Trophoblast cell (in vitro differentiated cells and primary cell): ENCODE data around the gene SMAD2.
"Not testable (repeated sequence)": the region's sequence is repeated elsewhere in the genome, so short reads cannot be mapped to it uniquely, and the experiment has no call there.

Source experiments
- DNase-seq, 2 donors: peaks; one replicate each; pipeline ENCODE4 v3.0.0-alpha.2; 2016
- H2AFZ ChIP-seq: 2 replicates; pipeline ENCODE4 v1.6.1; 2013; ENCODE audit warnings: low read length, moderate library complexity, mild to moderate bottlenecking; ENCODE audit not compliant: insufficient read depth, poor library complexity
- H2AK5ac ChIP-seq: 2 replicates; pipeline ENCODE4 v1.6.1; 2013; ENCODE audit warnings: mild to moderate bottlenecking, low read length
- H2BK120ac ChIP-seq: 2 replicates; pipeline ENCODE4 v1.6.1; 2013; ENCODE audit warnings: low read length, mild to moderate bottlenecking, moderate library complexity; ENCODE audit not compliant: insufficient read depth, poor library complexity
- H2BK12ac ChIP-seq: 2 replicates; pipeline ENCODE4 v1.6.1; 2013; ENCODE audit warnings: mild to moderate bottlenecking, low read length, moderate library complexity
- H2BK5ac ChIP-seq: 2 replicates; pipeline ENCODE4 v1.6.1; 2013; ENCODE audit warnings: low read length, low read depth, moderate library complexity, mild to moderate bottlenecking; ENCODE audit not compliant: poor library complexity
- H3K14ac ChIP-seq: 2 replicates; pipeline ENCODE4 v1.6.1; 2013; ENCODE audit warnings: mild to moderate bottlenecking, low read length
- H3K18ac ChIP-seq: 2 replicates; pipeline ENCODE4 v1.6.1; 2013; ENCODE audit warnings: mild to moderate bottlenecking, low read length
- H3K23ac ChIP-seq: 2 replicates; pipeline ENCODE4 v1.6.1; 2013; ENCODE audit warnings: low read length
- H3K27ac ChIP-seq: 2 replicates; pipeline ENCODE4 v1.5.1; 2013; ENCODE audit warnings: low read depth, mild to moderate bottlenecking, inconsistent platforms, low read length, moderate library complexity
- H3K27me3 ChIP-seq: 2 replicates; pipeline ENCODE4 v1.6.1; 2013; ENCODE audit warnings: inconsistent platforms, mild to moderate bottlenecking, low read length, moderate library complexity; ENCODE audit not compliant: insufficient read depth
- H3K36me3 ChIP-seq, 2 experiments: 1 replicate in 1 of 2; 2 replicates in 1 of 2; pipeline ENCODE4 v1.6.1; 2013; ENCODE audit warnings: low read length in 2 of 2, mild to moderate bottlenecking in 2 of 2, moderate library complexity in 1 of 2; ENCODE audit not compliant: insufficient read depth in 2 of 2, control insufficient read depth in 1 of 2
- H3K4ac ChIP-seq: 2 replicates; pipeline ENCODE4 v1.6.1; 2013; ENCODE audit warnings: low read depth, mild to moderate bottlenecking, low read length, moderate library complexity
- H3K4me1 ChIP-seq, 2 experiments: 1 replicate in 1 of 2; 2 replicates in 1 of 2; pipeline ENCODE4 v1.6.1; 2013; ENCODE audit warnings: low read length in 2 of 2, mild to moderate bottlenecking in 2 of 2, moderate library complexity in 1 of 2; ENCODE audit not compliant: insufficient read depth in 2 of 2, control insufficient read depth in 1 of 2
- H3K4me2 ChIP-seq: 2 replicates; pipeline ENCODE4 v1.6.1; 2013; ENCODE audit warnings: inconsistent platforms, mild to moderate bottlenecking, low read length, moderate library complexity
- H3K4me3 ChIP-seq: 2 replicates; pipeline ENCODE4 v1.5.1; 2013; ENCODE audit warnings: mild to moderate bottlenecking, low read depth, low read length, inconsistent platforms
- H3K79me1 ChIP-seq: one replicate; pipeline ENCODE4 v1.6.1; 2013; ENCODE audit warnings: low read length
- H3K79me2 ChIP-seq: 2 replicates; pipeline ENCODE4 v1.6.1; 2013; ENCODE audit warnings: low read length, mild to moderate bottlenecking; ENCODE audit not compliant: control insufficient read depth, insufficient read depth, poor library complexity
- H3K9ac ChIP-seq: 2 replicates; pipeline ENCODE4 v1.6.1; 2013; ENCODE audit warnings: mild to moderate bottlenecking, low read length
- H3K9me3 ChIP-seq: 2 replicates; pipeline ENCODE4 v1.6.1; 2013; ENCODE audit warnings: low read depth, mild to moderate bottlenecking, control low read depth, inconsistent platforms, low read length; ENCODE audit not compliant: insufficient read depth
- H4K12ac ChIP-seq: 2 replicates; pipeline ENCODE4 v1.6.1; 2013; ENCODE audit warnings: low read depth, mild to moderate bottlenecking, low read length, moderate library complexity
- H4K8ac ChIP-seq: 2 replicates; pipeline ENCODE4 v1.6.1; 2013; ENCODE audit warnings: low read depth, mild to moderate bottlenecking, low read length, moderate library complexity
- H4K91ac ChIP-seq: one replicate; pipeline ENCODE4 v1.6.1; 2013; ENCODE audit warnings: low read depth, mild to moderate bottlenecking, low read length, moderate library complexity
- WGBS: extraction: QIAGEN DNeasy Blood & Tissue Kit; methylation state at CpG from one replicate; pipeline ENCODE4 v1.1.7; 2013; ENCODE audit warnings: missing lambda C conversion rate; ENCODE audit not compliant: insufficient read length, insufficient coverage; ENCODE audit errors: extremely low coverage; 5-methylcytosine and 5-hydroxymethylcytosine counted together

Gene SMAD2

DNA sequence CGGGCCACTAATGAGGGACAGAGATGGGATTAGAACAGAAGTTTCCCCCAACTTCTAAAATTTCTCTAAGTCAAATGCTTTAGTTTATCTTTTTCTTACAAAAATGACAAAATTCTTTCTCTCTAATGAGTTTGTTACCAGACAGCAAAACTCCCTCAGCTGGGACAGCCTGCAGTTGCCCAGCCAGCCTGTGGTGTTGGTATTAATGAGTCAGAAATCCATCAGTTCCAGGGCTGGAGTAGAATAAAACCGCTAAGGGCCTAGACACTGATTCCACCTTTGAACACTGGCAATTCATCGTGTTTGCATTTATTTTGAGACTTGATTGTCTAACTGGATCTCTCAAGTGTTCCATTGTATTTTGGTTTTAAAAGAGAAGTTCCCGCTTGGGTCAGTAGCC lies 38.3 kb upstream of the SMAD2 start:
- Histone ChIP-seq H3K27ac (peak overlapping the region; percentile 78), H3K27me3 (no peaks in the 10 kb centered on the region), H4K91ac (no peak overlapping the region), H3K4me2 (no peak overlapping the region), H3K18ac (no peak overlapping the region), H3K79me2 (no peaks in the 10 kb centered on the region), H3K9ac (no peak overlapping the region), H3K14ac (no peak overlapping the region), H2BK12ac (no peak overlapping the region), H3K79me1 (peaks cover 9% of the 10 kb centered on the region), H3K4me1 (peaks cover 6 to 18% of the 10 kb centered on the region in 2 experiments), H3K23ac (no peak overlapping the region), H2AFZ (no peak overlapping the region), H4K12ac (no peak overlapping the region), H2BK120ac (peak overlapping the region; percentile 8), H3K4me3 (no peak overlapping the region), H3K9me3 (peaks cover 2% of the 10 kb centered on the region), H4K8ac (no peak overlapping the region), H3K36me3 (no peaks in the 10 kb centered on the region), H3K4ac (no peak overlapping the region), H2AK5ac (no peak overlapping the region), H2BK5ac (peak overlapping the region; percentile 41)
- WGBS = no CpG with 5 or more reads among the region's 4 CpGs
- peak; percentile 15 to 37 for DNase-seq

GRCh38 chr18:47968006-47968676 lies 37.7 kb upstream of the SMAD2 start:
- no peak overlapping the region for H3K18ac ChIP-seq
- H3K36me3 ChIP-seq = no peaks in the 10 kb centered on the region
- peak overlapping the region; percentile 89 for H4K8ac ChIP-seq
- peaks cover 2% of the 10 kb centered on the region for H3K9me3 ChIP-seq
- H3K4me3 ChIP-seq = no peak overlapping the region
- no peak overlapping the region for H3K23ac ChIP-seq
- peak overlapping the region; percentile 67 for H2AFZ ChIP-seq
- H2BK5ac ChIP-seq = peak overlapping the region; percentile 88
- 100% methylated on average over 1 of the region's 9 CpGs for WGBS
- H3K4ac ChIP-seq = no peak overlapping the region
- H3K79me1 ChIP-seq = peaks cover 9% of the 10 kb centered on the region
- H2BK12ac ChIP-seq = peak overlapping the region; percentile 62
- H3K9ac ChIP-seq = no peak overlapping the region
- H3K4me2 ChIP-seq = peak overlapping the region; percentile 38
- DNase-seq = peak; percentile 67 to 83
- peak overlapping the region; percentile 52 for H4K91ac ChIP-seq
- H3K27me3 ChIP-seq = no peaks in the 10 kb centered on the region
- H4K12ac ChIP-seq = no peak overlapping the region
- H3K4me1 ChIP-seq = peaks cover 6 to 18% of the 10 kb centered on the region in 2 experiments
- H3K14ac ChIP-seq = peak overlapping the region; percentile 36
- H3K27ac ChIP-seq = peak overlapping the region; percentile 95
- H3K79me2 ChIP-seq = no peaks in the 10 kb centered on the region
- peak overlapping the region; percentile 72 for H2BK120ac ChIP-seq
- no peak overlapping the region for H2AK5ac ChIP-seq

DNA sequence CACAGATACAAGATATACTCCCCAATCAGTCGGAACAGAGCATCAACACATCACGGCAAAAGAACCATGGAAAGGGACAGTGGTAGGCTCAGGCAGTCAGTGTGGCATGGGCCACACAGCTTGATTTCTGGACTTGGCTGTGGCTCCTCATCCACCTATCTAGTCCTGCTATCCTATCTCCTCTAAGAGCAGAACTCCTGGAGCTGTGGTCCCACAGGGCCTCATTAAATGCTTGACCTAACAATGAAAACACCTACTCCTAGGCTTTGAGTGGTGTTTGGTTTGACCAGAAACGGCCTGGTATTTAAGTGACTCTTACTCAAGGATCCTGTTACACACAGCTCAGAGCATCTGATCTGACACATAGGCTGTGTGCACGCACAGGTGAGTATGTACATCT lies 33.6 kb upstream of the SMAD2 start:
- no peak overlapping the region for H3K4me3 ChIP-seq

GRCh38 chr18:47961003-47961402 lies 30.5 kb upstream of the SMAD2 start:
- H2BK12ac ChIP-seq, H3K18ac ChIP-seq, H4K8ac ChIP-seq, H3K79me2 ChIP-seq, H3K36me3 ChIP-seq, H3K79me1 ChIP-seq, H2BK5ac ChIP-seq, DNase-seq, H3K27ac ChIP-seq, H3K23ac ChIP-seq, H3K4me2 ChIP-seq, H2AFZ ChIP-seq, H4K91ac ChIP-seq, H4K12ac ChIP-seq, H3K9ac ChIP-seq, H3K14ac ChIP-seq, H3K4ac ChIP-seq, H3K4me1 ChIP-seq, H3K27me3 ChIP-seq, H3K9me3 ChIP-seq, H2AK5ac ChIP-seq, H2BK120ac ChIP-seq, H3K4me3 ChIP-seq: not testable (repeated sequence)
- WGBS = no CpG with 5 or more reads among the region's 7 CpGs

More for the DNA sequence above, 33.6 kb upstream of the SMAD2 start:
- no peak overlapping the region for H2BK5ac ChIP-seq
- H3K79me2 ChIP-seq = no peaks in the 10 kb centered on the region
- no peak overlapping the region for H3K18ac ChIP-seq
- no CpG with 5 or more reads among the region's 4 CpGs for WGBS
- no peak overlapping the region for H2BK12ac ChIP-seq
- no peaks in the 10 kb centered on the region for H3K36me3 ChIP-seq
- H4K91ac ChIP-seq = no peak overlapping the region
- peaks cover 6% of the 10 kb centered on the region for H3K79me1 ChIP-seq
- H3K4ac ChIP-seq = no peak overlapping the region
- no peak overlapping the region for H4K12ac ChIP-seq
- H3K9me3 ChIP-seq = peaks cover 2% of the 10 kb centered on the region
- no peak overlapping the region for H3K27ac ChIP-seq
- H2BK120ac ChIP-seq = no peak overlapping the region
- no peak overlapping the region for H3K4me2 ChIP-seq
- H3K14ac ChIP-seq = no peak overlapping the region
- H2AK5ac ChIP-seq = no peak overlapping the region
- no peak overlapping the region for H3K23ac ChIP-seq
- DNase-seq = no peak
- H3K9ac ChIP-seq = no peak overlapping the region
- H3K27me3 ChIP-seq = no peaks in the 10 kb centered on the region
- H4K8ac ChIP-seq = no peak overlapping the region
- peaks cover 4 to 6% of the 10 kb centered on the region in 2 experiments for H3K4me1 ChIP-seq
- H2AFZ ChIP-seq = no peak overlapping the region
